Spleen (tissue), 7 donors: ENCODE measurements around the gene NRG3.

Experiments
- CTCF ChIP-seq, 11 experiments: fragments of 200-600 bp in 7 of 11; fragments of 450-650 bp in 4 of 11; sonication (generic) in 4 of 11; IDR thresholded peaks in 8 of 11; conservative IDR thresholded peaks in 3 of 11; 1 replicate in 7 of 11; 2 replicates in 4 of 11; pipeline versions ENCODE4 v1.4.0 to v1.8.0; 2016 to 2021; ENCODE audit warnings: antibody characterized with exemption in 11 of 11, inconsistent platforms in 4 of 11, mild to moderate bottlenecking in 1 of 11
- POLR2A ChIP-seq, 3 donors: fragments of 450-650 bp; IDR thresholded peaks; one replicate each; pipeline ENCODE4 v1.5.1; 2017; ENCODE audit warnings: antibody characterized with exemption in 3 of 3, mild to moderate bottlenecking in 1 of 3
- POLR2AphosphoS5 ChIP-seq, 3 donors: sonication (generic); formaldehyde crosslinking; IDR thresholded peaks; one replicate each; pipeline ENCODE4 v1.5.1; 2017; ENCODE audit warnings: antibody characterized with exemption in 3 of 3
- donor health status: DM: no; HTN: no; CAD: no; lungs with moderate emphysema.
- donor health status: DM: no; HTN: no; CAD: no.
- donor health status: DM: no; HTN: no; CAD: no.

GRCh38 chr10:82564353-82565196 lies 689.6 kb downstream of the NRG3 start:
- TF ChIP-seq CTCF (IDR thresholded peaks at IDR 0.05 in 8 of 11, conservative IDR thresholded peaks at IDR 0.05 in 3 of 11), result no peak
- TF ChIP-seq POLR2AphosphoS5 (IDR thresholded peaks at IDR 0.05), result no peak
- no peak for TF ChIP-seq POLR2A (IDR thresholded peaks at IDR 0.05)
